Esophagus mucosa (tissue), 1 donor: ENCODE results near the gene RASSF5. TPM values are rescaled to one million over a fixed set of nuclear protein-coding genes. Genes with fewer than 3 reads are reported as not detected.

ENCODE experiments used
- ATAC-seq: fragments of 200-7000 bp; cut with Tn5 transposase; one replicate; pipeline ENCODE4 v1.9.1; 2020
- total RNA-seq: library from RNA; stranded (reverse); gene quantifications from one replicate; pipeline ENCODE4 v1.2.4, GENCODE V29; 2023
- donor health status: DM: yes; HTN: yes; CAD: no.

Gene RASSF5
- total RNA-seq, 1 donor from 2014 or later = 38.7 TPM

- no peak for ATAC-seq
Observed at GRCh38 chr1:206636671-206637070, 129.3 kb downstream of the RASSF5 start.

- ATAC-seq = no peak
Observed at GRCh38 chr1:206637605-206638004, 130.3 kb downstream of the RASSF5 start.

Other genes starting within 250 kb of the RASSF5 start
- gene IKBKE, start 37.1 kb upstream of the RASSF5 start, total RNA-seq = 14.2 TPM
- gene EIF2D, start 104.9 kb downstream of the RASSF5 start, total RNA-seq = 41.8 TPM
- 6.1 TPM for gene DYRK3, start 128.0 kb downstream of the RASSF5 start, total RNA-seq
- gene MAPKAPK2, start 177.4 kb downstream of the RASSF5 start, total RNA-seq = 47.3 TPM